ENCODE data around the gene TMEM267.
"Not testable (repeated sequence)": the region's sequence is repeated elsewhere in the genome, so short reads cannot be mapped to it uniquely, and the experiment has no call there.

Gene TMEM267

GRCh38 chr5:43456556-43456955, 27.1 kb downstream of the TMEM267 start:
- no peak for DNase-seq (ENCODE audit: low read depth)

GRCh38 chr5:43441575-43441974, 42.1 kb downstream of the TMEM267 start:
- DNase-seq (ENCODE audit: low read depth): not testable (repeated sequence)

GRCh38 chr5:43437062-43437660, 46.5 kb downstream of the TMEM267 start:
- DNase-seq (ENCODE audit: low read depth): no peak

GRCh38 chr5:43433382-43433781, 50.3 kb downstream of the TMEM267 start:
- DNase-seq (ENCODE audit: low read depth): no peak

- no peak for DNase-seq (ENCODE audit: low read depth)
These were observed 50.9 kb downstream of the TMEM267 start for GRCh38 chr5:43432486-43433375.

GRCh38 chr5:43429706-43430105, 54.0 kb downstream of the TMEM267 start:
- DNase-seq (ENCODE audit: low read depth): no peak

- DNase-seq (ENCODE audit: low read depth): no peak
These were observed 54.6 kb downstream of the TMEM267 start for GRCh38 chr5:43429016-43429415.

GRCh38 chr5:43427306-43427705, 56.4 kb downstream of the TMEM267 start:
- DNase-seq (ENCODE audit: low read depth): no peak

- no peak for DNase-seq (ENCODE audit: low read depth)
These were observed 57.7 kb downstream of the TMEM267 start for GRCh38 chr5:43425983-43426382.

- not testable (repeated sequence) for DNase-seq (ENCODE audit: low read depth)
These were observed 60.6 kb downstream of the TMEM267 start for GRCh38 chr5:43423086-43423485.

GRCh38 chr5:43422143-43422542, 61.5 kb downstream of the TMEM267 start:
- no peak for DNase-seq (ENCODE audit: low read depth)

GRCh38 chr5:43421450-43422133, 62.1 kb downstream of the TMEM267 start:
- no peak for DNase-seq (ENCODE audit: low read depth)

GRCh38 chr5:43420241-43420640, 63.4 kb downstream of the TMEM267 start:
- no peak for DNase-seq (ENCODE audit: low read depth)

- DNase-seq (ENCODE audit: low read depth): no peak
These were observed 65.1 kb downstream of the TMEM267 start for GRCh38 chr5:43418561-43418960.

- DNase-seq (ENCODE audit: low read depth): no peak
These were observed 66.8 kb downstream of the TMEM267 start for GRCh38 chr5:43416803-43417394.

GRCh38 chr5:43415935-43416802, 67.5 kb downstream of the TMEM267 start:
- no peak for DNase-seq (ENCODE audit: low read depth)

- DNase-seq (ENCODE audit: low read depth): no peak
These were observed 69.7 kb downstream of the TMEM267 start for GRCh38 chr5:43413966-43414365.

- DNase-seq (ENCODE audit: low read depth): no peak
These were observed 71.0 kb downstream of the TMEM267 start for GRCh38 chr5:43412644-43413043.

GRCh38 chr5:43412156-43412555, 71.5 kb downstream of the TMEM267 start, which contains the start of gene CCL28:
Gene CCL28 (minus strand): TSS chr5:43412391. CDS start chr5:43412316, 75 bp downstream.
- DNase-seq (ENCODE audit: low read depth): no peak

GRCh38 chr5:43411495-43411894, 72.2 kb downstream of the TMEM267 start:
- DNase-seq (ENCODE audit: low read depth): no peak

GRCh38 chr5:43410414-43410813, 73.3 kb downstream of the TMEM267 start:
- DNase-seq (ENCODE audit: low read depth): no peak
